Adrenal gland (tissue), 5 donors: ENCODE results near the gene IGSF5.
"Not testable (repeated sequence)": the region's sequence is repeated elsewhere in the genome, so short reads cannot be mapped to it uniquely, and the experiment has no call there.

ENCODE experiments used
- CTCF ChIP-seq, 6 experiments: fragments of 450-650 bp in 4 of 6; fragments of 200-600 bp in 2 of 6; sonication (generic) in 1 of 6; IDR thresholded peaks; 1 replicate in 5 of 6; 2 replicates in 1 of 6; pipeline versions ENCODE4 v1.5.1 to v1.8.0; 2016 to 2021; ENCODE audit warnings: antibody characterized with exemption in 6 of 6, mild to moderate bottlenecking in 2 of 6, moderate library complexity in 1 of 6
- POLR2A ChIP-seq, 2 donors: fragments of 450-650 bp; IDR thresholded peaks; one replicate each; pipeline ENCODE4 v1.6.1; 2017; ENCODE audit warnings: antibody characterized with exemption in 2 of 2, mild to moderate bottlenecking in 2 of 2, moderate library complexity in 1 of 2
- donor health status: DM: no; HTN: no; CAD: no.

- TF ChIP-seq CTCF, POLR2A (IDR thresholded peaks at IDR 0.05): not testable (repeated sequence)
Measured at GRCh38 chr21:39745332-39745731, 349 bp downstream of the IGSF5 start.
